ENCODE results near the gene ERMARD.

DNA sequence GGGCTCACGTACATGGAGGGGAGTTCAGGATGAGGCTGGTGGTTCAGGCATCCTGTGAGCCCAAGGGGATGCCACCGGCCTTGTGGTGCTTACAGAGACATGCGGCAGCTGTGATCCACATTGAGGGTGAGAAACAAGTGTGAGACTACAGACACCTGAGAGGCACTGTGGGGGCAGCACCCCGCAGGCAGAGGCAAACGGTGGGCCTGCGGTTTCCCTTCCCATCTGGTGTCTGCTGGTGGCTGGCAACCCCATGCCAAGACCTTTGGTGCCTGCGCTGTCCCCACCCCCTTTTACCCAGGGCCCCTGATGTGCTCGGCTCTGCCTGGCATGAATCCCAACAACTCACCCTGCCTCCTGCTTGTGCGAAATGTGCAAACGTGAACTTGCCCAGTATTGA lies 42.0 kb downstream of the ERMARD start:
- TF ChIP-seq, protein P1, sequence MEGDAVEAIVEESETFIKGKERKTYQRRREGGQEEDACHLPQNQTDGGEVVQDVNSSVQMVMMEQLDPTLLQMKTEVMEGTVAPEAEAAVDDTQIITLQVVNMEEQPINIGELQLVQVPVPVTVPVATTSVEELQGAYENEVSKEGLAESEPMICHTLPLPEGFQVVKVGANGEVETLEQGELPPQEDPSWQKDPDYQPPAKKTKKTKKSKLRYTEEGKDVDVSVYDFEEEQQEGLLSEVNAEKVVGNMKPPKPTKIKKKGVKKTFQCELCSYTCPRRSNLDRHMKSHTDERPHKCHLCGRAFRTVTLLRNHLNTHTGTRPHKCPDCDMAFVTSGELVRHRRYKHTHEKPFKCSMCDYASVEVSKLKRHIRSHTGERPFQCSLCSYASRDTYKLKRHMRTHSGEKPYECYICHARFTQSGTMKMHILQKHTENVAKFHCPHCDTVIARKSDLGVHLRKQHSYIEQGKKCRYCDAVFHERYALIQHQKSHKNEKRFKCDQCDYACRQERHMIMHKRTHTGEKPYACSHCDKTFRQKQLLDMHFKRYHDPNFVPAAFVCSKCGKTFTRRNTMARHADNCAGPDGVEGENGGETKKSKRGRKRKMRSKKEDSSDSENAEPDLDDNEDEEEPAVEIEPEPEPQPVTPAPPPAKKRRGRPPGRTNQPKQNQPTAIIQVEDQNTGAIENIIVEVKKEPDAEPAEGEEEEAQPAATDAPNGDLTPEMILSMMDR (conservative IDR thresholded peaks at IDR 0.05 in 1 of 2, IDR thresholded peaks at IDR 0.05 in 1 of 2; ENCODE audit: low read depth in 1 of 2, low read length in 2 of 2) = no peak
- TF ChIP-seq EZH2 (IDR thresholded peaks at IDR 0.05; ENCODE audit: low read length, missing control alignments) = no peak
